Tibial nerve (tissue), 4 donors: Measurements from ENCODE around the gene NFKBIE. TPM values are rescaled to one million over a fixed set of nuclear protein-coding genes. Genes with fewer than 3 reads are reported as not detected.

Source experiments
- DNase-seq, 2 donors: peaks; one replicate each; pipeline ENCODE4 v3.0.0-alpha.2; 2019; ENCODE audit warnings: low spot score in 2 of 2
- H3K27ac ChIP-seq, 4 donors: fragments of 200-600 bp; sonication (generic) in 3 of 4; one replicate each; pipeline ENCODE4 v1.5.1; 2017 to 2019; ENCODE audit warnings: mild to moderate bottlenecking in 1 of 4
- H3K27me3 ChIP-seq, 2 donors: fragments of 200-600 bp; sonication (generic) in 1 of 2; one replicate each; pipeline versions ENCODE4 v1.5.1 to v1.6.0; 2017 to 2019
- H3K36me3 ChIP-seq, 3 donors: fragments of 200-600 bp; sonication (generic); one replicate each; pipeline ENCODE4 v1.5.1; 2018 to 2019
- H3K4me1 ChIP-seq, 4 donors: fragments of 200-600 bp; sonication (generic) in 3 of 4; one replicate each; pipeline ENCODE4 v1.5.1; 2017 to 2019
- H3K4me3 ChIP-seq, 4 donors: fragments of 200-600 bp; sonication (generic) in 3 of 4; one replicate each; pipeline ENCODE4 v1.5.1; 2017 to 2019; ENCODE audit warnings: mild to moderate bottlenecking in 1 of 4, moderate library complexity in 1 of 4
- H3K9me3 ChIP-seq, 4 donors: fragments of 200-600 bp; sonication (generic) in 3 of 4; one replicate each; pipeline ENCODE4 v1.5.1; 2017 to 2019
- EP300 ChIP-seq, 2 donors: sonication (generic); formaldehyde crosslinking; IDR thresholded peaks; one replicate each; pipeline ENCODE4 v1.6.1; 2017; ENCODE audit warnings: antibody characterized with exemption in 2 of 2, mild to moderate bottlenecking in 1 of 2
- POLR2A ChIP-seq, 2 donors: fragments of 450-650 bp; IDR thresholded peaks; one replicate each; pipeline ENCODE4 v1.6.1; 2017; ENCODE audit warnings: antibody characterized with exemption in 2 of 2, mild to moderate bottlenecking in 2 of 2, moderate library complexity in 2 of 2
- WGBS, 2 donors: methylation state at CpG; one replicate each; pipeline ENCODE4 v1.1.5; 2018; 5-methylcytosine and 5-hydroxymethylcytosine counted together
- total RNA-seq, 4 donors: library from RNA; depleted of rRNA; stranded (reverse); fragments of >200 nt; gene quantifications; one replicate each; pipeline ENCODE4 v1.1.0, GENCODE V29; 2016
- TF ChIP-seq, protein P1 (sequence below), 5 experiments: fragments of 200-600 bp in 3 of 5; fragments of 450-650 bp in 2 of 5; sonication (generic) in 3 of 5; IDR thresholded peaks; one replicate each; pipeline ENCODE4 v1.5.1; 2016 to 2019; ENCODE audit warnings: antibody characterized with exemption in 5 of 5, mild to moderate bottlenecking in 3 of 5, moderate library complexity in 2 of 5

Gene NFKBIE
- total RNA-seq, 4 donors from 2014 or later: 12.7 to 20.7 (median 16.0) TPM

DNA sequence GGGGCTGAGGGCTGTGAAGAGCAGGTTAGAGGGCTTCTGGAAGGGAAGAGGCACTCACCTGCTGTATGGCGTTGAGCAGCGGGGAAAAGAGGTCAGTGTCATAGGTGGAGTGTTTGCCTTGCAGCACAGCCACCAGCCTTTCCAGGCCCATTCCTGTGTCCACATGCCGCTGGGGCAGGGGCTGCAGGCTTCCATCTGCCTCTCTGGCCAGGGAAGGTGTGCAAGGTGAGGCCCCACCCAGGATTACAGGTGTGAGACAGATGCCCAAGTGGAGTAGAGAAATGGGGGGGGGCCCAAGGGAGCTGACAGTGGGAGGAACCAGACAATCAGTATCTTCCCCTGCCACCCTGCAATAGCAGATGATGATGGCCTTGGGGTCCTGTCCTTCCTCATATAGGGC lies 44.9 kb upstream of the NFKBIE start:
- WGBS, 2 donors: 89 to 92% methylated on average over 3 of the region's 3 CpGs

DNA sequence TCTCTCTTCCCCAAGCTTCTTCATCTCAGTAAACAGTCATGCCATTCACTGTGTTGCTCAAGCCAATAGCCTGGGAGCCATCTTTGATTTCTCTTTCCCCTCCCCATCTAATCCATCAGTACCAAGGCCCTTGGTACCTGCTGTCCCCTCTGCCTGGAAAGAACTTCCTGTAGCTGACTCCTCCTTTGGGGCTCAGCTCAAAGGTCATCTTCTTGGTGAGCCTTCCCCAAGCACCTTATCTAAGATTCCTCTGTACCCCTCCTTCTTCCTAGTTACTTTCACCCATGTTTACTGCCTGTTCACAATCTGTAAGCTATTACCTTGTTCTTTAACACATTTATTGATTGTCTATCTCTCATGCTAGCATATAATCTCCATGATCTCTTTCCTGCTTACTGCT lies 44.3 kb upstream of the NFKBIE start:
- H3K4me1 ChIP-seq: peaks cover 0 to 15% (median 9%) of the 10 kb centered on the region in 4 donors
- H3K27me3 ChIP-seq: no peaks in the 10 kb centered on the region
- TF ChIP-seq EP300 (IDR thresholded peaks at IDR 0.05): no peak
- TF ChIP-seq, protein P1, sequence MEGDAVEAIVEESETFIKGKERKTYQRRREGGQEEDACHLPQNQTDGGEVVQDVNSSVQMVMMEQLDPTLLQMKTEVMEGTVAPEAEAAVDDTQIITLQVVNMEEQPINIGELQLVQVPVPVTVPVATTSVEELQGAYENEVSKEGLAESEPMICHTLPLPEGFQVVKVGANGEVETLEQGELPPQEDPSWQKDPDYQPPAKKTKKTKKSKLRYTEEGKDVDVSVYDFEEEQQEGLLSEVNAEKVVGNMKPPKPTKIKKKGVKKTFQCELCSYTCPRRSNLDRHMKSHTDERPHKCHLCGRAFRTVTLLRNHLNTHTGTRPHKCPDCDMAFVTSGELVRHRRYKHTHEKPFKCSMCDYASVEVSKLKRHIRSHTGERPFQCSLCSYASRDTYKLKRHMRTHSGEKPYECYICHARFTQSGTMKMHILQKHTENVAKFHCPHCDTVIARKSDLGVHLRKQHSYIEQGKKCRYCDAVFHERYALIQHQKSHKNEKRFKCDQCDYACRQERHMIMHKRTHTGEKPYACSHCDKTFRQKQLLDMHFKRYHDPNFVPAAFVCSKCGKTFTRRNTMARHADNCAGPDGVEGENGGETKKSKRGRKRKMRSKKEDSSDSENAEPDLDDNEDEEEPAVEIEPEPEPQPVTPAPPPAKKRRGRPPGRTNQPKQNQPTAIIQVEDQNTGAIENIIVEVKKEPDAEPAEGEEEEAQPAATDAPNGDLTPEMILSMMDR (IDR thresholded peaks at IDR 0.05): no peak
- no peak for TF ChIP-seq POLR2A (IDR thresholded peaks at IDR 0.05)
- H3K9me3 ChIP-seq: no peaks in the 10 kb centered on the region
- H3K4me3 ChIP-seq: no peak overlapping the region
- H3K36me3 ChIP-seq: peaks cover 0 to 72% (median 22%) of the 10 kb centered on the region in 3 donors
- DNase-seq: no peak
- no peak overlapping the region for H3K27ac ChIP-seq

More for the DNA sequence above, 44.9 kb upstream of the NFKBIE start:
- no peaks in the 10 kb centered on the region for H3K27me3 ChIP-seq
- no peaks in the 10 kb centered on the region for H3K9me3 ChIP-seq
- H3K4me3 ChIP-seq: no peak overlapping the region
- DNase-seq: no peak
- H3K4me1 ChIP-seq: peaks cover 0 to 15% (median 9%) of the 10 kb centered on the region in 4 donors
- TF ChIP-seq, protein P1 (IDR thresholded peaks at IDR 0.05): no peak
- no peak for TF ChIP-seq EP300 (IDR thresholded peaks at IDR 0.05)
- TF ChIP-seq POLR2A (IDR thresholded peaks at IDR 0.05): no peak
- no peak overlapping the region for H3K27ac ChIP-seq
- H3K36me3 ChIP-seq: peaks cover 0 to 66% (median 22%) of the 10 kb centered on the region in 3 donors

DNA sequence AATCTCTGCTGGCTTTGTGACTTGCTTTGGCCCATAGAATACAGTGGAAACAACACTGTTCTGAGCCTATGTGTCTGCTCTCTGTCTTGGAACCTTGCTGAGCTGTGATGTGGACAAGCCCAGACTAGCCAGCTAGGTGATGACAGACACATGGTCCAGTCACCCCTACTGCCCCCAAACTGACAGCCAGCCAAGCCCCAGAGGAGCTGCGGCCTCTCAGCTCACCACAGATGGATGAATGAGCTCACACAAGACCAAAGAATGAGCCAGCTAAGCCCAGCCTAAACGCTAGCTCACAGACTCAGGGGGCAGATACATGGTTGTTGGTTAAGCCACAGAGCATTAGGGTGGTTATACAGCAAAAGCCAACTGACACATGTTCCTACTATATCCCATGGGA lies 43.7 kb upstream of the NFKBIE start:
- WGBS, 2 donors: 76 to 91% methylated on average over 2 of the region's 2 CpGs
- peaks cover 0 to 78% (median 22%) of the 10 kb centered on the region in 3 donors for H3K36me3 ChIP-seq

DNA sequence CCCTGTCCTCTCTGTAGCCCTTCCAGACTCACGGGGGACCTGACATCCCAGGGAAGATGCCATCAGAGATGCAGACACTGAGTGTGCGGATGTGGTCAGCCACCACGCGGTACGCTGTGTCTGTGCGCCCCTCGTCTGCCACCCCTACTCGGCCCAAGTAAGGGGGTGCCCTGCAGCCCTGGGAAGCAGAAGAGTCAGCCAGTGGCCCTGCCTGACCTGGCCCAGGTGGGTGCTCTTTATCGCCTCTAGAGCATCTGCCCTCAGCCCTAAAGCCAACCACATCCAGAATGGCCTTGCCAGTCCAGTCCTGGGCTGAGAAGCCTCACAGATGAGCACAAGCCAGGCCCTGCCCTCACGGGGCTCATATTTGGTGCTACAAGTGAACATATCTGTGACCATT lies 41.9 kb upstream of the NFKBIE start:
- H3K27me3 ChIP-seq: no peaks in the 10 kb centered on the region
- peaks cover 0 to 96% (median 32%) of the 10 kb centered on the region in 3 donors for H3K36me3 ChIP-seq
- H3K9me3 ChIP-seq: no peaks in the 10 kb centered on the region
- 91 to 94% methylated on average over 10 of the region's 10 CpGs for WGBS, 2 donors
- H3K4me3 ChIP-seq: no peak overlapping the region
- peaks cover 0 to 10% (median 5%) of the 10 kb centered on the region in 4 donors for H3K4me1 ChIP-seq
- no peak for DNase-seq
- TF ChIP-seq, protein P1 (IDR thresholded peaks at IDR 0.05): no peak
- TF ChIP-seq EP300 (IDR thresholded peaks at IDR 0.05) (no peak), POLR2A (IDR thresholded peaks at IDR 0.05) (no peak)
- H3K27ac ChIP-seq: no peak overlapping the region

More for the DNA sequence above, 43.7 kb upstream of the NFKBIE start:
- no peaks in the 10 kb centered on the region for H3K27me3 ChIP-seq
- H3K4me3 ChIP-seq: no peak overlapping the region
- peaks cover 0 to 15% (median 9%) of the 10 kb centered on the region in 4 donors for H3K4me1 ChIP-seq
- H3K27ac ChIP-seq: no peak overlapping the region
- H3K9me3 ChIP-seq: no peaks in the 10 kb centered on the region
- DNase-seq: no peak
- no peak for TF ChIP-seq POLR2A (IDR thresholded peaks at IDR 0.05)
- TF ChIP-seq EP300 (IDR thresholded peaks at IDR 0.05): no peak
- TF ChIP-seq, protein P1 (IDR thresholded peaks at IDR 0.05): no peak

DNA sequence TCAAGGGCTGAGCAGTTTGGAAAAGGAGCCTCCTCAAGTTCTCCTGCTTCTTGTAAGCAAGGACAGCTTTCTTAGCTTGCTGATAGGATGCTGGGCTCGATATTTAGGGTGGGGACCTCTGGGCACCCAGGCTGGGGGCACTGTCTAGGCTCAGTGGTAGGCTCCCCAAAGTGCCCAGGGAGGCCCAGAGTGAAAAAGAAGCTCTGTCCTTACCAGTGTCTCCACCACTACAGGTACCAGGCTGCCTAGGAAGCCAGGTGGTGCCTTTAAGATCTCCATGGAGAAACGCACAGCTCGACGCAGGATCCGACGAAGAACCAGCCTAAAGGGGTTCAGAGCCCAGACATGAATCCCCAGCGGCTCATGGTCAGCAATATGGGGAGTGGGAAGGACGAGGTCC lies 41.4 kb upstream of the NFKBIE start:
- 93 to 95% methylated on average over 4 to 8 of the region's 8 CpGs for WGBS, 2 donors
- no peaks in the 10 kb centered on the region for H3K9me3 ChIP-seq
- TF ChIP-seq, protein P1 (IDR thresholded peaks at IDR 0.05): no peak
- TF ChIP-seq POLR2A (IDR thresholded peaks at IDR 0.05) (no peak), EP300 (IDR thresholded peaks at IDR 0.05) (no peak)
- no peak overlapping the region for H3K27ac ChIP-seq
- DNase-seq: no peak
- no peaks in the 10 kb centered on the region for H3K27me3 ChIP-seq
- H3K4me1 ChIP-seq: peaks cover 0 to 5% (median under 1%) of the 10 kb centered on the region in 4 donors
- no peak overlapping the region for H3K4me3 ChIP-seq
- H3K36me3 ChIP-seq: peaks cover 0 to 100% (median 32%) of the 10 kb centered on the region in 3 donors
